IgD-negative memory B cell (primary cell): ENCODE data around the gene ZNF618. TPM values are rescaled to one million over a fixed set of nuclear protein-coding genes. Genes with fewer than 3 reads are reported as not detected.

Experiments
- H3K27ac Mint-ChIP-seq, 3 donors: one replicate each; pipeline ENCODE4 v1.8.0; 2020 to 2022; ENCODE audit warnings: mild to moderate bottlenecking in 3 of 3, mixed read lengths in 3 of 3, moderate library complexity in 1 of 3
- H3K27me3 Mint-ChIP-seq: one replicate; pipeline ENCODE4 v1.8.0; 2021; ENCODE audit warnings: mixed read lengths
- H3K36me3 Mint-ChIP-seq: one replicate; pipeline ENCODE4 v1.8.0; 2020; ENCODE audit warnings: mild to moderate bottlenecking, mixed read lengths
- H3K4me1 Mint-ChIP-seq, 3 donors: one replicate each; pipeline ENCODE4 v1.8.0; 2020 to 2022; ENCODE audit warnings: mixed read lengths in 3 of 3, mild to moderate bottlenecking in 1 of 3
- H3K4me3 Mint-ChIP-seq, 4 donors: one replicate each; pipeline ENCODE4 v1.8.0; 2020 to 2022; ENCODE audit warnings: mild to moderate bottlenecking in 4 of 4, mixed read lengths in 4 of 4, moderate library complexity in 3 of 4
- H3K9me3 Mint-ChIP-seq, 3 donors: one replicate each; pipeline ENCODE4 v1.8.0; 2020 to 2021; ENCODE audit warnings: mixed read lengths in 3 of 3, mild to moderate bottlenecking in 1 of 3
- polyA plus RNA-seq: library from polyadenylated mRNA; unstranded; fragments of 300-500 nt; fragmentation: Illumina TruSeq; gene quantifications from one replicate; pipeline ENCODE4 v1.2.3, GENCODE V29; 2021

ZNF618 gene
- polyA plus RNA-seq, 1 donor from 2014 or later, result 2.2 TPM

DNA sequence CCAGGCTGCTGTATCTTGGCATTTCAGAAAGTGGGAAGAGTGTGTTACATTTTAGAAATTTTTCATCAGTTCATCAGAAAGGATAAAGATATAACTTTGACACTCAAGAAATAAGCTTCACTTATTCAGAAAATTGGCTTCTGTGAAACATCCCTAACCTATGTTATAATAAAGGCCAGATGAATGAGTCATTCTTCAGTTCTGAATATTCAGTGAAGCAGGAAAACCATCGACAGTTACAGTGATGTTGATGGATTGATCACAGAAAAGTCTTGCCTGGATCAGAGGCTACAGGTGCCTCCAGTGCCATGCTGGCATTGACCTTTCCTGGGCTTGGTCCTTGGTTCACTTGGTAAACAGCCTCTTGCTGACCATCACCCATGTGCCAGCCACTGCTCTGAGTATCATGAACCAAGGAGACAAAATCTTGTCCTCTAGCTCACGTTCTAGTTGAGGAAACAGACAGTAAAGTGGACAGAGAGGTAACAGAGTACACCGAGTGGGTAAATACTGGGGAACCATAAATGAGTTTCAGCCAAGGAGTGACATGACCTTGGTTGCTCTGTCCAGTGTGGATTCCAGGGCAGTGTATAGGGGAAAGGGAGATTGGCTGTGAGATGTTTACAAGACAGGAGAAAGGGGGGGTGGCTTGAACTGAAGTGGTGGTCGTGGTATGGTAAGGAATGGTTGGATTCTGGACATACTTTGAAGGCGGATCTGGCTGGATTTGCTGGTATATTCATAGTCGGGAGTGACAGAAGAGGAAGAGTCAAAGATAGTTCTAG is 103.4 kb downstream of the ZNF618 start:
- Mint-ChIP-seq H3K27me3 (no peaks in the 10 kb centered on the region), H3K27ac (no peak overlapping the region), H3K9me3 (no peaks in the 10 kb centered on the region), H3K36me3 (peaks cover 2% of the 10 kb centered on the region), H3K4me3 (no peak overlapping the region), H3K4me1 (no peaks in the 10 kb centered on the region)

DNA sequence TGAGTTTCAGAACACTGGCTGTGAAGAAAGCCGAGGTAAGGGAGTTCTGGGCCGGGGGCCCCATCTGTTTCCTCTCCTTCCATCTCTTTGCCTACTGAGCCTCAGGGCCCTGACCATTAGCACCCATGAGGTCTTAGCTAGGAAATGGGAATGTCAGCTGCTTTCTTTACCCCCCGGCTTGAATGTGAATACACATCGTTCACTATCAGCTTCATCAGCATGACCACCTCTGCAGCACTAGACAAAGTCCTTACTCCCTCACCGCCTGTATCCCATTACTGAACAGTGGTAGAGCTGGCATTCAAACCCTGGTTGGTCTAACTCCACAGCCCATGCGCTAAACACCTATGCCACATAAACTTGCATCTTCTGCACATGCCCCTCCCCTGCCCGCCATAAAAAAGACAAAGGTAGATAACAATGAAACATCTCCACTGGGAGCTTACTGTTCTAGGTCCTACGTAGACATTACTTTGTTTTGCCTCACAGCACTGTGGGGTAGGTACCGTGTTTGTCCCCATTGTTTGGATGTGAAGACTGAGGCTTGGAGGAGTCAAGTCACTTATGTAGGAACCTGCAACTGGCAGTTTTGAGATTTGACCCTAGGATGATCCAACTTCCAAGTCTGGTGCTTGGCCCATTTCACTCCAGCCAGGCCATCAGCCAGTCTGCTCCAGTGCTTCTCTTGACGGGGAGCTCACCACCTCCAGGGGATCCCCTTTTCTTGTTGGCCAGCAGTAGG is 108.7 kb downstream of the ZNF618 start:
- H3K27ac Mint-ChIP-seq, result no peak overlapping the region
- H3K4me1 Mint-ChIP-seq, result no peaks in the 10 kb centered on the region
- H3K4me3 Mint-ChIP-seq, result no peak overlapping the region
- no peaks in the 10 kb centered on the region for H3K9me3 Mint-ChIP-seq
- no peaks in the 10 kb centered on the region for H3K27me3 Mint-ChIP-seq
- no peaks in the 10 kb centered on the region for H3K36me3 Mint-ChIP-seq

DNA sequence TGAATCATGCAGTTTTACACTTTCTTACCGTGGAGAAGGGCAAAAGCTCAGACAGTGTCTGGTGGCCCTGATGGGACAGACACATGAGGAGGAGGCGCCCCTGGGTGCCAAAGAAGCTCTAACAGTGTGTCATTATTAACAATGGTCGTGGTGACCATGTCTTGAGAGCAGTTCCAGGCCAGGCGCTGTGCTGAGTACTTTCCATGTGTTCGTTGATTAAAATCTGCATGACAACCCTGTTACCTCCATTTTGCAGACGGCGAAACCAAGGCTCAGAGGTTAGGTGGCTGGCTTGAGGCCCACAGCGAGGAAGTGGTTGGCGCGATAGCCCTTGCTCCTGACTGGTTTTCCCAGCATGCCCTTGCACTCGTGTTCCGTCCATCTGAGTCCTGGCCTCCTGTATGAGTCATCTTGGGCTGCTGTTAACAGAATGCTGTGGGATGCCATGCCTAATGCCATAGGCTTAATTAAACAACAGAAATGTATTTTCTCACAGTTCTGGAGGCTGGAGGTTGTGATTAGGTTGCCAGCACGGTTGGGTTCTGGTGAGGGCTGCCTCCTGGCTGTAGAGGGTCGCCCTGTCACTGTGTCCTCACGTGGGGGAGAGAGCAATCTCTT is 110.0 kb downstream of the ZNF618 start:
- H3K27ac Mint-ChIP-seq, result no peak overlapping the region
- no peak overlapping the region for H3K4me3 Mint-ChIP-seq
- no peaks in the 10 kb centered on the region for H3K36me3 Mint-ChIP-seq
- no peaks in the 10 kb centered on the region for H3K9me3 Mint-ChIP-seq
- H3K4me1 Mint-ChIP-seq, result no peaks in the 10 kb centered on the region
- no peaks in the 10 kb centered on the region for H3K27me3 Mint-ChIP-seq

DNA sequence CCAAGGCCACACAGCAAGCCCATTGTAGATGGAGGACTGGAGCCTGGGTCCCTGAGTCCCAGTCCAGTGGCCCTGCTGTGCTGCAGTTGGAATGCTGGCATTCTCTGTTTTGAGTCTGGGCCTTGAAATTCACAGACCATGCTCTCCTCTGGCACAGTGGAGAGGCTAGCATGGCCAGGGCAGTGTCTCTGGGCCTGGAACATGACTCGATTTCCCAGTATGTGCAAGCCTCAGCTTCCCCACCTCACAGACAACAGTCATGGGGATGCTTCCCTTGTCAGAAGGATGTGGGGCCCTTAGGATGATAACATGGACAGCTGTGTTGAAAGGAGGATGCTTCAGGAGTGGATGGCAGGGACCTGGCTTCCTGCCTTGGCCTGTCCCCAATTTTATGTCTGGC is 110.8 kb downstream of the ZNF618 start:
- no peaks in the 10 kb centered on the region for H3K27me3 Mint-ChIP-seq
- H3K27ac Mint-ChIP-seq, result no peak overlapping the region
- H3K4me3 Mint-ChIP-seq, result no peak overlapping the region
- H3K36me3 Mint-ChIP-seq, result no peaks in the 10 kb centered on the region
- H3K9me3 Mint-ChIP-seq, result no peaks in the 10 kb centered on the region
- H3K4me1 Mint-ChIP-seq, result peaks cover 0 to 2% (median 0%) of the 10 kb centered on the region in 3 donors

DNA sequence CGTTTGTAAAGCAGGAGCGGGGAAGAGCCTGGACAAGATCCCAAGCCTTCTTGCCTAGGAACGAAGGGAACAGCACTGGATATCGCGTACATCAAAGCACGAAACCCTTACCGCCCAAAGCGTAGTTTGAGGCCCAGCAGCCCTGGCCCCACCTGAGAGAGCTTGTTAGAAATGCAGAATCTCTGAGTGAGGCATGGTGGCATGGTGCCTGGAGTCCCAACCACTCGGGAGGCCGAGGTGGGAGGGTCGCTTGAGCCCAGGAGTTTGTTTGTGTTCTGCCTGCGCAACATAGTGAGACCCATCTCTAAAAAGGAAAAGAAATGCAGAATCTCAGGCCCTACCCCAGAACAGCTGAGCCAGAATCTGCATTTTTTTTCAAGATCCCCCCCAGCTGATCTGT is 111.4 kb downstream of the ZNF618 start:
- no peak overlapping the region for H3K4me3 Mint-ChIP-seq
- H3K36me3 Mint-ChIP-seq, result no peaks in the 10 kb centered on the region
- H3K9me3 Mint-ChIP-seq, result no peaks in the 10 kb centered on the region
- peaks cover 0 to 6% (median 0%) of the 10 kb centered on the region in 3 donors for H3K4me1 Mint-ChIP-seq
- no peaks in the 10 kb centered on the region for H3K27me3 Mint-ChIP-seq
- no peak overlapping the region for H3K27ac Mint-ChIP-seq

DNA sequence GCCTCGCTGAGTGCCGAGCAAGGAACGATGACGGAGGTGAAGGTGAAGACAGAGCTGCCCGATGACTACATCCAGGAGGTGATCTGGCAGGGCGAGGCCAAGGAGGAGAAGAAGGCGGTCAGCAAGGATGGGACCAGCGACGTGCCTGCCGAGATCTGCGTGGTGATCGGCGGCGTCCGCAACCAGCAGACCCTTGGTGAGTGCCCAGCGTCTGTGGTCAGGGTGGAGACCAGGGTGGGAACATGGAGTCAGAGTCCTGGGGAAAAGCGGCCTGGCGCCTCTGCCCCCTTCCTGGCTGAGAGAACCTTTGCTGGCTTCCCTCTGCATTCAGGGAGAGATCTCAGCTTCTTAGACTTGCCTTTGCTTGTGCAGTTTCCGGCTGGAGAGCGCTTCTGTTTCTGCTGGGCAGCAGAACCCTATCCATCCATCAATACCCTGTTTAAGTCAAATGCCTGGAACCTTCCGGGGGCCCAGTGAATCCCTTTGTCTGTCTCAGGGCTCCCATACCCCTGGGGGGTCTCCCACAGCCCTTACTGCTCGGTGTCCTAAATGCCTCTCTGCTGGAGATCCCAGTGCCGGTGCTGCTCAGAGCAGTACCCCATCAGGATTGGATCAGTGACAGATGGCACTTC is 112.4 kb downstream of the ZNF618 start:
- Mint-ChIP-seq H3K4me3 (no peak overlapping the region), H3K27ac (no peak overlapping the region), H3K36me3 (no peaks in the 10 kb centered on the region), H3K9me3 (no peaks in the 10 kb centered on the region), H3K4me1 (peaks cover 3 to 9% (median 5%) of the 10 kb centered on the region in 3 donors), H3K27me3 (peaks cover 2% of the 10 kb centered on the region)

DNA sequence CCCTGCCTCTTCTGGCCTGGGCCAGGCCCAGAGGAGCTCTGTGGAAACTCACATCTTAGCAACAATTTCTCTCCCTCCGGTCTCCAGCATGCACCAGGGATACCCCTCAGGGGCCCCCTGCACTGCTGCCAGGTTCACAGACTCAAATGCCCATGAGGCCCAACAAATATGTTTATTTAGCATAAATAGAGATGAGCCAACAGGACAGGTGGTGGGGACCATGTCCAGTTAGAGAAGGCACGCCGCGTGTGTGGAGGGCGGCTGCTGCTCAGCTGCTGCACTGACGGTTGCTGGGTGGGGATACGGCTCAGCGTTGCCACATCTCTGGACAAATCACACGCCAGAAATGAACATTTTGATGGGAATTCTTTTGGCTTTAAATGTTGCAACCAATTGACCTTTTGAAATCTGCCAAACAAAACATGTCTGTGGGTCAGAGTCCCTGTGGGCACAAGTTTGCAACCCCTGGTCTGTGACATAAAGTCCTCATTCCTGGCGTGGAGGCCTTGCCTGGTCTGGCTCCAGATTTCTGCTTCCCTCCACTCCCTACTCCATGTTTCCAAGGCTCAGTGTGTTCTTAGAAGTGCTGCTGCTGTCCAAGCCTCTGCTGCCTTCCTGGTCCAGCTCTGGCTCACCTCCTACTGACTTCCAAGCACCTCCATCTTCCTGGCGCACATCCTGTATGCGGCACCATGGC is 113.1 kb downstream of the ZNF618 start:
- Mint-ChIP-seq H3K27me3 (peaks cover 2% of the 10 kb centered on the region), H3K27ac (no peak overlapping the region), H3K4me3 (no peak overlapping the region), H3K4me1 (peaks cover 3 to 12% (median 5%) of the 10 kb centered on the region in 3 donors), H3K36me3 (no peaks in the 10 kb centered on the region), H3K9me3 (no peaks in the 10 kb centered on the region)

DNA sequence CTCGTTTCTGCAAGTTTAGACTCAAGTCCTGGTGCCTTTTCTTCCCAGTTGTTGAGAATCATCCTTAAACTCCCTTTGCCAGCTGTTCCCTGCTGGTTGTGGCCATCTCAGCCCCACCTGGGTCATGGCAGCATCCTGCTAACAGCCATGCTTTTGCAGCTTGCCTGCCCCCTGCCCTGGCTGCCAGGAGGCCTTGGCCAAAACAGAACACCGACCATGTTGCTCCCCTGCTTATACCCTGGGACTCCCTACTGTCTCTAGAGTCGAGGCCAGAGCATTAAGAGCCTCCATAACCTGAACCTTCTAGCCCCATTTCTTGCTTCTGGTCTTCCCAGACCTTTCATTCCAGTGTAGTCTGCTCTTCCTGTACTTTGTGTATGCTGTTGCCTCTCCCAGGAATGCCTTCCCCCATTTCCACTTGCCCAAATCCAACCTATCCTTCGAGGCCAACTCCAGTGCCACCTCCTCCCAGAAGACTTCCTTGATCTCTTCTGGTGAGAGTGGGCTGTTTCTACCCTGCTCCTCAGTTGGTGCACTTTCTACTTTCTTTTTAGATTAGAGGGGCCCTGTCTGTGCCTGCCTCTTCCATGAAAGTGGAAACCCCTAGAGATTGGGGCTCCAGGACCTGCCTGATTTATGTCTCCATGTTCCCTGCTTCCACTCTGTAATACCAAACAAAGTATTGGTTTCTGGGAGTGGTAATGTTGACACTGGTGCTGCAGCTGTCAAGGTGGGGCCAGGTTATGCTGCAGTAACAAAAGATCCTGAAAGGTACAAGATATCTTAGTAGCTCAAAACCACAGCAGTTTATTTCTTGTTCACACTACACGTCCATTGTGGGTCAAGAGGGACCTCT is 113.8 kb downstream of the ZNF618 start:
- H3K36me3 Mint-ChIP-seq, result no peaks in the 10 kb centered on the region
- H3K4me3 Mint-ChIP-seq, result no peak overlapping the region
- H3K4me1 Mint-ChIP-seq, result peaks cover 3 to 12% (median 5%) of the 10 kb centered on the region in 3 donors
- no peaks in the 10 kb centered on the region for H3K9me3 Mint-ChIP-seq
- peaks cover 2% of the 10 kb centered on the region for H3K27me3 Mint-ChIP-seq
- H3K27ac Mint-ChIP-seq, result peak overlapping the region in 1 of 3 donors; percentile 49

DNA sequence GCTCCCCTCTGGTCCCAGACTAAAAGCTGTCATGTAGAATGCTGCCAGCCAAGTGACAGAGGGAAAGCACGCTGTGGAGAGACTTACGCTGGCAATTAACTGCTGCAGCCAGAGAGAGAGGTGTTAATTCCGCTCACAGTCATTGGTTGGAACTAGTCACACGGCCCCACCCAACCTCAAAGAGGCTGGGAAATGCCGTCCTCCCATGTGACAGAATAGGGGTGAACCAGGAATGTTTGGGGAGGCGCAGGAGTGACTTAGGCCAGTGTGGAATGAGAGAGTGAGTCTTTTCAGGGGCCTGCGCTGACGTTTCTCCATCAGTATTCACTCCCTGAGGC is 114.4 kb downstream of the ZNF618 start:
- H3K4me1 Mint-ChIP-seq, result peaks cover 3 to 12% (median 5%) of the 10 kb centered on the region in 3 donors
- H3K27ac Mint-ChIP-seq, result peak overlapping the region in 1 of 3 donors; percentile 49
- peaks cover 2% of the 10 kb centered on the region for H3K27me3 Mint-ChIP-seq
- H3K36me3 Mint-ChIP-seq, result peaks cover 2% of the 10 kb centered on the region
- no peaks in the 10 kb centered on the region for H3K9me3 Mint-ChIP-seq
- H3K4me3 Mint-ChIP-seq, result no peak overlapping the region

DNA sequence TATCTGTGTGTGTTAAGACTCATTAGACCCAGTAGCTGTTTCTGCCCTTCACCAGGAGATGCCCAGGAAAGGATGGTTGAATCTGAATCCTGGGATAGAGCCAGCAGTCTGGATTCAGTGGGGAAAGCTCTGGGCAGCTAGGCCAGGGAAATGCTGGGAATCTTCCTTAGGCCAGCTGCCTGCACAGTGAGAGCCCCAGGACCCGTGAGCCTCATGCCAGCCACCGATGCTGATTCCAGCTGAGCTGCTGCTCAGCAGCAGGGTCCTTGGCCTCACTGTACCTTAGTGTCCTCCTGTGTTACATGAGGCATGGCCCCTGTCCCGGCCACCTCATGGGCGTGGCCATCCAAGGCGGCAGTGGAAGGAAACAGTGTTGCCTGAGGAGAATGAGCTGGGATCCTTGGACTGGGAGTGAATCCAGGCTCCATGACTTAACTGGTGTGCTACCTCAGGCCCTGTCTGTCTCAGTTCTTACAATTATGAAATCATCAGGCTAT is 114.9 kb downstream of the ZNF618 start:
- Mint-ChIP-seq H3K27ac (peak overlapping the region in 1 of 3 donors; percentile 35), H3K27me3 (peaks cover 2% of the 10 kb centered on the region), H3K9me3 (no peaks in the 10 kb centered on the region), H3K4me3 (no peak overlapping the region), H3K36me3 (peaks cover 2% of the 10 kb centered on the region), H3K4me1 (peaks cover 3 to 12% (median 5%) of the 10 kb centered on the region in 3 donors)

DNA sequence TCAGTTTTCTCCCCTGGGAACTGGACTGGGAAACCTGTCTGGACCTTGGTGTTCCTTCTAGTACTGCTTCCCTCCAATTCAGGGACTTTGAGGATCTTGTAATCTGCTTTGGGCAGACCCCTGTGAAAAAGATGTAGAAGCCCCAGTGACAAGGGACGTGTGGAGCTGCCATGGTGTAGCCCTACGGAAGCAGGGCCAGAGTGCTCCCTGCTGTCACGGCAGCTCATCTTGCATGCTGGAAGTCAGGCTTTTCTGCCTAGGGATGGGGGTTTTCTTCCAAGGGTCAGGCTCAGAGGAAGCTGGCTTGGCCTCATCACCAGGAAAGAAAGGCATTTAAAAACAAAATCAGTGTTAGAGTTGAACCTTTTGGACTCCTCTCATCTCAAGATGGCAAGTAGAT is 115.6 kb downstream of the ZNF618 start:
- Mint-ChIP-seq H3K27ac (peak overlapping the region in 1 of 3 donors; percentile 35), H3K36me3 (peaks cover 2% of the 10 kb centered on the region), H3K4me3 (no peak overlapping the region), H3K9me3 (no peaks in the 10 kb centered on the region), H3K27me3 (peaks cover 2% of the 10 kb centered on the region), H3K4me1 (peaks cover 3 to 12% (median 5%) of the 10 kb centered on the region in 3 donors)

DNA sequence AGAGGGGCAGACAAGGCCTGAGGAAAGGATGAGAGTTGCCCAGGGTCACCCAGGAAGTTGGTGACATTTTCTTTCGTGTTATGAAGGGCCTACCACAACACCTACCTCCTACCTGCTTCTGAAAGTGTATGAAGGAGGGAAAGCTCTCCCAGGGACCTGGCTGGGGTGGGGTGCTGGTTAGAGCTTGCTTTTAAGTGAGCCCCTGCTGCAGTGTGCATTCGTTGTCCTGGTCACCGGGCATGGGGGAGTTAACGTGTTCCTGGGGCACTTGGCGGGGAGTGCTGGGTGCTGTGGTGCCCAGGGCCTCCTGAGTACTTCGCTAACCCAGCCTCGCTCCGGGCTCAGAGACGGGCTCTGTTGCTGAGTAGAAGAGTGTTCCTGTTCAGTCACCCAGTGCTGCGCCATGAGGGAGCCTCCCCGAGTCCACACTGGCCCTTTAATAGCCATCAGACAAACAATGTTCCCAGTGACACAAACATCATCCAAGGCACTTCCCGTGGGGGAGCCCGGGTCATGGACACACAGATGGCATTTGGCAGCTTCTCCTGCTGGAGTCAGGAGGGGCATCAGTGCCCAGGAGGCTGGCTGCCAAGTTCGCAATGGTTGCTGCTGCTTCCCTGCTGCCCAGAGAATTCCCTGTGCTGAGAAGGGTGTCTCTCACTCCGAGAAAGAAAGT is 116.3 kb downstream of the ZNF618 start:
- Mint-ChIP-seq H3K4me1 (peaks cover 3 to 12% (median 5%) of the 10 kb centered on the region in 3 donors), H3K27ac (peak overlapping the region in 1 of 3 donors; percentile 25), H3K9me3 (no peaks in the 10 kb centered on the region), H3K4me3 (peak overlapping the region in 2 of 4 donors; percentile 4 to 28), H3K27me3 (peaks cover 2% of the 10 kb centered on the region), H3K36me3 (peaks cover 2% of the 10 kb centered on the region)

DNA sequence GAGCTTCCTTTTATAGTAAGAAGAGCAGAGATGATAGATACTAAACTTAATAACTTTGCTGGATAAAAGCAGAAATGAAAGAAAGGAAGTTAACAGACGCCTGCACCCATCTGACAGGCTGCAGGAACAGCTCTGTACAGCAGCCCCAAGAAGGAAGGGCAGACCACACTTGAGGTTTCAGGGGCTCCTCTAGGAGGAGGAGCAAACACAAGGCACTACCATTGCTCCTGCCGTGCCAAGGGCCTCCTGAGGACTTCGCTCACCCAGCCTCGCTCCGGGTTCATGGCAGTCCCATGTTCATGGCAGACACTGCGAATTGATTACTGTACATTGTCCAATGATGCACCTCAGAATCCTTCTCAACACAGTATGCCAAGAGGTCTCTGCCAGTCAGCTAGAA is 116.9 kb downstream of the ZNF618 start:
- peak overlapping the region in 2 of 4 donors; percentile 4 to 28 for H3K4me3 Mint-ChIP-seq
- H3K27me3 Mint-ChIP-seq, result peaks cover 2% of the 10 kb centered on the region
- H3K27ac Mint-ChIP-seq, result peak overlapping the region in 1 of 3 donors; percentile 25
- H3K4me1 Mint-ChIP-seq, result peaks cover 3 to 12% (median 5%) of the 10 kb centered on the region in 3 donors
- H3K9me3 Mint-ChIP-seq, result no peaks in the 10 kb centered on the region
- H3K36me3 Mint-ChIP-seq, result peaks cover 2% of the 10 kb centered on the region
